Measurements from ENCODE around the gene SP8.

The SP8 gene

GRCh38 chr7:20783125-20783699 lies 3.5 kb downstream of the SP8 start:
- Histone ChIP-seq H3K4me3 (ENCODE audit: low read depth, low read length) (peak overlapping the region; percentile 66), H3K4me1 (ENCODE audit: control insufficient read depth, insufficient read depth, low read length) (peaks cover 28% of the 10 kb centered on the region), H3K9ac (ENCODE audit: low read depth, low read length) (no peak overlapping the region), H3K27me3 (ENCODE audit: control insufficient read depth, insufficient read depth, low read length) (peaks cover 57% of the 10 kb centered on the region), H3K36me3 (ENCODE audit: control insufficient read depth, insufficient read depth, low read length) (no peaks in the 10 kb centered on the region), H3K9me3 (ENCODE audit: control insufficient read depth, insufficient read depth, low read length) (no peaks in the 10 kb centered on the region)

- peaks cover 42% of the 10 kb centered on the region for H3K4me1 ChIP-seq (ENCODE audit: control insufficient read depth, insufficient read depth, low read length)
- peaks cover 58% of the 10 kb centered on the region for H3K27me3 ChIP-seq (ENCODE audit: control insufficient read depth, insufficient read depth, low read length)
- H3K9me3 ChIP-seq (ENCODE audit: control insufficient read depth, insufficient read depth, low read length): no peaks in the 10 kb centered on the region
- H3K36me3 ChIP-seq (ENCODE audit: control insufficient read depth, insufficient read depth, low read length): no peaks in the 10 kb centered on the region
- no peak overlapping the region for H3K9ac ChIP-seq (ENCODE audit: low read depth, low read length)
- H3K4me3 ChIP-seq (ENCODE audit: low read depth, low read length): peak overlapping the region; percentile 65
Measured at GRCh38 chr7:20779041-20779440, 7.6 kb downstream of the SP8 start.

GRCh38 chr7:20778063-20778721 lies 8.5 kb downstream of the SP8 start:
- peaks cover 42% of the 10 kb centered on the region for H3K4me1 ChIP-seq (ENCODE audit: control insufficient read depth, insufficient read depth, low read length)
- peak overlapping the region; percentile 71 for H3K9ac ChIP-seq (ENCODE audit: low read depth, low read length)
- H3K4me3 ChIP-seq (ENCODE audit: low read depth, low read length): peak overlapping the region; percentile 65
- no peaks in the 10 kb centered on the region for H3K9me3 ChIP-seq (ENCODE audit: control insufficient read depth, insufficient read depth, low read length)
- no peaks in the 10 kb centered on the region for H3K36me3 ChIP-seq (ENCODE audit: control insufficient read depth, insufficient read depth, low read length)
- H3K27me3 ChIP-seq (ENCODE audit: control insufficient read depth, insufficient read depth, low read length): peaks cover 52% of the 10 kb centered on the region

GRCh38 chr7:20777377-20778062 lies 9.2 kb downstream of the SP8 start:
- Histone ChIP-seq H3K9me3 (ENCODE audit: control insufficient read depth, insufficient read depth, low read length) (no peaks in the 10 kb centered on the region), H3K27me3 (ENCODE audit: control insufficient read depth, insufficient read depth, low read length) (peaks cover 52% of the 10 kb centered on the region), H3K4me1 (ENCODE audit: control insufficient read depth, insufficient read depth, low read length) (peaks cover 38% of the 10 kb centered on the region)

GRCh38 chr7:20776942-20777341 lies 9.7 kb downstream of the SP8 start:
- Histone ChIP-seq H3K9ac (ENCODE audit: low read depth, low read length) (no peak overlapping the region), H3K27me3 (ENCODE audit: control insufficient read depth, insufficient read depth, low read length) (peaks cover 52% of the 10 kb centered on the region), H3K4me3 (ENCODE audit: low read depth, low read length) (peak overlapping the region; percentile 65), H3K4me1 (ENCODE audit: control insufficient read depth, insufficient read depth, low read length) (peaks cover 32% of the 10 kb centered on the region), H3K36me3 (ENCODE audit: control insufficient read depth, insufficient read depth, low read length) (no peaks in the 10 kb centered on the region), H3K9me3 (ENCODE audit: control insufficient read depth, insufficient read depth, low read length) (no peaks in the 10 kb centered on the region)

More at GRCh38 chr7:20777377-20778062, 9.2 kb downstream of the SP8 start:
- no peak overlapping the region for H3K9ac ChIP-seq (ENCODE audit: low read depth, low read length)
- H3K4me3 ChIP-seq (ENCODE audit: low read depth, low read length): peak overlapping the region; percentile 65
- no peaks in the 10 kb centered on the region for H3K36me3 ChIP-seq (ENCODE audit: control insufficient read depth, insufficient read depth, low read length)

GRCh38 chr7:20776214-20776911 lies 10.3 kb downstream of the SP8 start:
- no peak overlapping the region for H3K9ac ChIP-seq (ENCODE audit: low read depth, low read length)
- H3K27me3 ChIP-seq (ENCODE audit: control insufficient read depth, insufficient read depth, low read length): peaks cover 52% of the 10 kb centered on the region
- peak overlapping the region; percentile 65 for H3K4me3 ChIP-seq (ENCODE audit: low read depth, low read length)
- H3K4me1 ChIP-seq (ENCODE audit: control insufficient read depth, insufficient read depth, low read length): peaks cover 27% of the 10 kb centered on the region
- no peaks in the 10 kb centered on the region for H3K9me3 ChIP-seq (ENCODE audit: control insufficient read depth, insufficient read depth, low read length)
- H3K36me3 ChIP-seq (ENCODE audit: control insufficient read depth, insufficient read depth, low read length): no peaks in the 10 kb centered on the region

DNA sequence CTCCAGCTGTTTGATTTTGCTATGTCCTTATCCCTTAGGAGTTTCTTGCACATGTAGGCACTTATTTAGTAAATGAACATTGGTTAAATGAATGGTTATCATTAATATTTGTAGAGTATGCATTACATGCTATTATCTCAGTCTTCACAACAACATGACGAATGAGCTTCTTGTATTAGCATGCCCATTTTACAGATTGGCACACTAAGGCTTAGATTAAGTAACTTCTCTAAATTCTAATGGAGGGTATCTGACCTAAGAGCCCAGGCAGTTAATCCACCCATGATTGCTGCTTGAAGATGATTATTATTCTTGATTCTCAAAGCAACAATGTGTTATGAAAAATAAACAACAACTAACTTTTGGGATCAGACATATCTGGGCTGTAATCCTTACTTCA lies 32.7 kb downstream of the SP8 start:
- no peak overlapping the region for H3K9ac ChIP-seq (ENCODE audit: low read depth, low read length)
- no peak overlapping the region for H3K4me3 ChIP-seq (ENCODE audit: low read depth, low read length)
- H3K9me3 ChIP-seq (ENCODE audit: control insufficient read depth, insufficient read depth, low read length): no peaks in the 10 kb centered on the region
- H3K4me1 ChIP-seq (ENCODE audit: control insufficient read depth, insufficient read depth, low read length): no peaks in the 10 kb centered on the region
- no peaks in the 10 kb centered on the region for H3K27me3 ChIP-seq (ENCODE audit: control insufficient read depth, insufficient read depth, low read length)
- H3K36me3 ChIP-seq (ENCODE audit: control insufficient read depth, insufficient read depth, low read length): no peaks in the 10 kb centered on the region

GRCh38 chr7:20749906-20750305 lies 36.8 kb downstream of the SP8 start:
- H3K27me3 ChIP-seq (ENCODE audit: control insufficient read depth, insufficient read depth, low read length): no peaks in the 10 kb centered on the region
- no peak overlapping the region for H3K9ac ChIP-seq (ENCODE audit: low read depth, low read length)
- no peaks in the 10 kb centered on the region for H3K9me3 ChIP-seq (ENCODE audit: control insufficient read depth, insufficient read depth, low read length)
- H3K4me3 ChIP-seq (ENCODE audit: low read depth, low read length): no peak overlapping the region
- no peaks in the 10 kb centered on the region for H3K36me3 ChIP-seq (ENCODE audit: control insufficient read depth, insufficient read depth, low read length)
- peaks cover 4% of the 10 kb centered on the region for H3K4me1 ChIP-seq (ENCODE audit: control insufficient read depth, insufficient read depth, low read length)

- Histone ChIP-seq H3K27me3 (ENCODE audit: control insufficient read depth, insufficient read depth, low read length) (no peaks in the 10 kb centered on the region), H3K9me3 (ENCODE audit: control insufficient read depth, insufficient read depth, low read length) (no peaks in the 10 kb centered on the region), H3K9ac (ENCODE audit: low read depth, low read length) (no peak overlapping the region), H3K4me1 (ENCODE audit: control insufficient read depth, insufficient read depth, low read length) (peaks cover 4% of the 10 kb centered on the region), H3K4me3 (ENCODE audit: low read depth, low read length) (no peak overlapping the region), H3K36me3 (ENCODE audit: control insufficient read depth, insufficient read depth, low read length) (no peaks in the 10 kb centered on the region)
Measured at GRCh38 chr7:20748853-20749252, 37.8 kb downstream of the SP8 start.

DNA sequence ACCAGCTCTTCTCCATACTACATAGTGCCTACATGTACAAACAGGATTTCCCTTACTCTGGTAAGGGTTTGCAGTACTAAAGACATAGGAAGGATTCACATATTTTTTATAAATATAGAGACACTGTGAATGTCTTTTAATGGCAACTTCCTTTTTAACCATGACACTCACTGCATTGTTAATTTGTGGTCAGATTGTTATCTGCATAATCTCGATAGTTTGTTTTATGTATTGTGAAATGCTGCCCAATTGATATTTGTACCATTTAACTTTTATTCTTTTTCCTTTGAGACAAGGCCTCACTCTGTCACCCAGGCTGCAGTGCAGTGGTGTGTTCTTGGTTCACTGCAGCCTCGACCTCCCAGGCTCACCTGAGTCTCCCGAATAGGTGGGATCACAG lies 39.7 kb downstream of the SP8 start:
- H3K4me1 ChIP-seq (ENCODE audit: control insufficient read depth, insufficient read depth, low read length): peaks cover 4% of the 10 kb centered on the region
- H3K9me3 ChIP-seq (ENCODE audit: control insufficient read depth, insufficient read depth, low read length): no peaks in the 10 kb centered on the region
- H3K4me3 ChIP-seq (ENCODE audit: low read depth, low read length): no peak overlapping the region
- H3K27me3 ChIP-seq (ENCODE audit: control insufficient read depth, insufficient read depth, low read length): no peaks in the 10 kb centered on the region
- H3K9ac ChIP-seq (ENCODE audit: low read depth, low read length): no peak overlapping the region
- H3K36me3 ChIP-seq (ENCODE audit: control insufficient read depth, insufficient read depth, low read length): no peaks in the 10 kb centered on the region

DNA sequence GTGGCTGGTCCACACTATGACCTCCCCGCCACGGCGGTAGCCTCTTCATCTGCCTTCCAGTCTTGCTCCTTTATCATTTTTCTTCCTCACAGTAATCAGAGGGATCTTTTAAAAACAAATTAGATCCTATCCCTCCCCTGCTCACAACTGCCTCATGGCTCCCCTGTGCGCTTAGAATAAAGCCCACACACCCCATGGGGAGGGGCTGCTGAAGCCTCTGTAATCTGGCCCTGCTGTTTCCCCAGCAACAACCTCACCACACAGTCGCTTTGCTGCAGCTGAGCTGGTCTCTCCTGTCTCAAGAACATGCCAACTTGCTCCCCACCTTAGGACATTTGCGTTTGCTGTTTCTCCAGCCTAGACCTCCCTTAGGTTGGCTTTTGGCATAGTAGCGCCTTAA lies 41.0 kb downstream of the SP8 start:
- no peak overlapping the region for H3K4me3 ChIP-seq (ENCODE audit: low read depth, low read length)
- H3K4me1 ChIP-seq (ENCODE audit: control insufficient read depth, insufficient read depth, low read length): peaks cover 4% of the 10 kb centered on the region
- H3K27me3 ChIP-seq (ENCODE audit: control insufficient read depth, insufficient read depth, low read length): no peaks in the 10 kb centered on the region
- H3K9ac ChIP-seq (ENCODE audit: low read depth, low read length): no peak overlapping the region
- no peaks in the 10 kb centered on the region for H3K9me3 ChIP-seq (ENCODE audit: control insufficient read depth, insufficient read depth, low read length)
- H3K36me3 ChIP-seq (ENCODE audit: control insufficient read depth, insufficient read depth, low read length): no peaks in the 10 kb centered on the region

All from iPS-15b (cell line).